HEK293 (cell line): Measurements from ENCODE around the gene RAB28.

Experiments used
- BCL11A ChIP-seq: fragments of 450-650 bp; formaldehyde crosslinking; IDR thresholded peaks from 2 replicates; pipeline ENCODE4 v1.5.1; 2016; ENCODE audit warnings: low read depth, missing biosample characterization, missing genetic modification characterization
- KLF10 ChIP-seq: fragments of 450-650 bp; IDR thresholded peaks from 2 replicates; pipeline ENCODE4 v1.5.1; 2018; ENCODE audit warnings: missing biosample characterization, mild to moderate bottlenecking, missing genetic modification characterization
- YY1 ChIP-seq: fragments of 450-650 bp; formaldehyde crosslinking; IDR thresholded peaks from 2 replicates; pipeline ENCODE4 v1.5.1; 2018; ENCODE audit warnings: missing biosample characterization, missing genetic modification characterization
- ZBTB21 ChIP-seq: fragments of 450-650 bp; formaldehyde crosslinking; IDR thresholded peaks from 2 replicates; pipeline ENCODE4 v1.5.1; 2017; ENCODE audit warnings: missing biosample characterization, missing genetic modification characterization
- ZNF174 ChIP-seq: fragments of 450-650 bp; formaldehyde crosslinking; IDR thresholded peaks from 2 replicates; pipeline ENCODE4 v1.5.0; 2017; ENCODE audit warnings: missing biosample characterization, mild to moderate bottlenecking, missing genetic modification characterization
- ZNF274 ChIP-seq, 2 experiments: fragments of 200-500 bp in 1 of 2; fragments of 450-650 bp in 1 of 2; sonication (Bioruptor generic) in 1 of 2; formaldehyde crosslinking in 1 of 2; IDR thresholded peaks; 2 replicates each; pipeline versions ENCODE4 v1.5.1 to v1.6.1; 2014 to 2016; ENCODE audit warnings: borderline replicate concordance in 1 of 2, inconsistent platforms in 1 of 2, low read length in 1 of 2, missing biosample characterization in 1 of 2, missing genetic modification characterization in 1 of 2
- ZNF664 ChIP-seq: fragments of 450-650 bp; formaldehyde crosslinking; IDR thresholded peaks from 2 replicates; pipeline ENCODE4 v1.5.1; 2016; ENCODE audit warnings: missing biosample characterization, missing genetic modification characterization
- TF ChIP-seq, protein P1 (sequence below): fragments of 450-650 bp; formaldehyde crosslinking; IDR thresholded peaks from 2 replicates; pipeline ENCODE4 v1.5.1; 2016; ENCODE audit warnings: missing biosample characterization, missing genetic modification characterization
- TF ChIP-seq, protein P2 (sequence below): fragments of 450-650 bp; formaldehyde crosslinking; optimal IDR thresholded peaks from 2 replicates; pipeline ENCODE3; 2016; ENCODE audit warnings: missing biosample characterization, mild to moderate bottlenecking, missing genetic modification characterization
- TF ChIP-seq, protein P3 (sequence below): fragments of 450-650 bp; formaldehyde crosslinking; IDR thresholded peaks from 2 replicates; pipeline ENCODE4 v1.5.1; 2016; ENCODE audit warnings: missing biosample characterization, missing genetic modification characterization, low read depth

- TF ChIP-seq ZNF274 (IDR thresholded peaks at IDR 0.05; ENCODE audit: low read length) = no peak
- no peak for TF ChIP-seq ZNF274 (tag by site-specific recombination; IDR thresholded peaks at IDR 0.05; ENCODE audit: borderline replicate concordance)
- TF ChIP-seq, protein P1, sequence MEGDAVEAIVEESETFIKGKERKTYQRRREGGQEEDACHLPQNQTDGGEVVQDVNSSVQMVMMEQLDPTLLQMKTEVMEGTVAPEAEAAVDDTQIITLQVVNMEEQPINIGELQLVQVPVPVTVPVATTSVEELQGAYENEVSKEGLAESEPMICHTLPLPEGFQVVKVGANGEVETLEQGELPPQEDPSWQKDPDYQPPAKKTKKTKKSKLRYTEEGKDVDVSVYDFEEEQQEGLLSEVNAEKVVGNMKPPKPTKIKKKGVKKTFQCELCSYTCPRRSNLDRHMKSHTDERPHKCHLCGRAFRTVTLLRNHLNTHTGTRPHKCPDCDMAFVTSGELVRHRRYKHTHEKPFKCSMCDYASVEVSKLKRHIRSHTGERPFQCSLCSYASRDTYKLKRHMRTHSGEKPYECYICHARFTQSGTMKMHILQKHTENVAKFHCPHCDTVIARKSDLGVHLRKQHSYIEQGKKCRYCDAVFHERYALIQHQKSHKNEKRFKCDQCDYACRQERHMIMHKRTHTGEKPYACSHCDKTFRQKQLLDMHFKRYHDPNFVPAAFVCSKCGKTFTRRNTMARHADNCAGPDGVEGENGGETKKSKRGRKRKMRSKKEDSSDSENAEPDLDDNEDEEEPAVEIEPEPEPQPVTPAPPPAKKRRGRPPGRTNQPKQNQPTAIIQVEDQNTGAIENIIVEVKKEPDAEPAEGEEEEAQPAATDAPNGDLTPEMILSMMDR (tag by site-specific recombination) = no peak
- TF ChIP-seq, protein P2, sequence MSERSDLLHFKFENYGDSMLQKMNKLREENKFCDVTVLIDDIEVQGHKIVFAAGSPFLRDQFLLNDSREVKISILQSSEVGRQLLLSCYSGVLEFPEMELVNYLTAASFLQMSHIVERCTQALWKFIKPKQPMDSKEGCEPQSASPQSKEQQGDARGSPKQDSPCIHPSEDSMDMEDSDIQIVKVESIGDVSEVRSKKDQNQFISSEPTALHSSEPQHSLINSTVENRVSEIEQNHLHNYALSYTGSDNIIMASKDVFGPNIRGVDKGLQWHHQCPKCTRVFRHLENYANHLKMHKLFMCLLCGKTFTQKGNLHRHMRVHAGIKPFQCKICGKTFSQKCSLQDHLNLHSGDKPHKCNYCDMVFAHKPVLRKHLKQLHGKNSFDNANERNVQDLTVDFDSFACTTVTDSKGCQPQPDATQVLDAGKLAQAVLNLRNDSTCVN (tag by site-specific recombination) = no peak
- no peak for TF ChIP-seq ZBTB21
- TF ChIP-seq KLF10 (tag by site-specific recombination) = no peak
- no peak for TF ChIP-seq YY1 (tag by site-specific recombination)
- TF ChIP-seq, protein P3, sequence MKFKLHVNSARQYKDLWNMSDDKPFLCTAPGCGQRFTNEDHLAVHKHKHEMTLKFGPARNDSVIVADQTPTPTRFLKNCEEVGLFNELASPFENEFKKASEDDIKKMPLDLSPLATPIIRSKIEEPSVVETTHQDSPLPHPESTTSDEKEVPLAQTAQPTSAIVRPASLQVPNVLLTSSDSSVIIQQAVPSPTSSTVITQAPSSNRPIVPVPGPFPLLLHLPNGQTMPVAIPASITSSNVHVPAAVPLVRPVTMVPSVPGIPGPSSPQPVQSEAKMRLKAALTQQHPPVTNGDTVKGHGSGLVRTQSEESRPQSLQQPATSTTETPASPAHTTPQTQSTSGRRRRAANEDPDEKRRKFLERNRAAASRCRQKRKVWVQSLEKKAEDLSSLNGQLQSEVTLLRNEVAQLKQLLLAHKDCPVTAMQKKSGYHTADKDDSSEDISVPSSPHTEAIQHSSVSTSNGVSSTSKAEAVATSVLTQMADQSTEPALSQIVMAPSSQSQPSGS = no peak
- TF ChIP-seq ZNF174 (tag by site-specific recombination) = no peak
- TF ChIP-seq ZNF664 = no peak
- no peak for TF ChIP-seq BCL11A
Observed at GRCh38 chr4:13449590-13449989, 34.5 kb downstream of the RAB28 start.
